GM12865 (cell line): ENCODE measurements around the gene HERPUD1.

Source experiments
- DNase-seq: peaks from one replicate; pipeline ENCODE4 v3.0.0; 2010; ENCODE audit warnings: low read depth
- H3K4me3 ChIP-seq: 2 replicates; pipeline ENCODE4 v1.5.1; 2011; ENCODE audit warnings: mild to moderate bottlenecking, low read depth, low read length, control low read depth
- TF ChIP-seq, protein P1 (sequence below): IDR thresholded peaks from 2 replicates; pipeline ENCODE4 v1.5.1; 2011; ENCODE audit warnings: low read length, control low read depth, low read depth, inconsistent platforms; ENCODE audit not compliant: insufficient read depth; ENCODE audit errors: missing control alignments

Gene HERPUD1

DNA sequence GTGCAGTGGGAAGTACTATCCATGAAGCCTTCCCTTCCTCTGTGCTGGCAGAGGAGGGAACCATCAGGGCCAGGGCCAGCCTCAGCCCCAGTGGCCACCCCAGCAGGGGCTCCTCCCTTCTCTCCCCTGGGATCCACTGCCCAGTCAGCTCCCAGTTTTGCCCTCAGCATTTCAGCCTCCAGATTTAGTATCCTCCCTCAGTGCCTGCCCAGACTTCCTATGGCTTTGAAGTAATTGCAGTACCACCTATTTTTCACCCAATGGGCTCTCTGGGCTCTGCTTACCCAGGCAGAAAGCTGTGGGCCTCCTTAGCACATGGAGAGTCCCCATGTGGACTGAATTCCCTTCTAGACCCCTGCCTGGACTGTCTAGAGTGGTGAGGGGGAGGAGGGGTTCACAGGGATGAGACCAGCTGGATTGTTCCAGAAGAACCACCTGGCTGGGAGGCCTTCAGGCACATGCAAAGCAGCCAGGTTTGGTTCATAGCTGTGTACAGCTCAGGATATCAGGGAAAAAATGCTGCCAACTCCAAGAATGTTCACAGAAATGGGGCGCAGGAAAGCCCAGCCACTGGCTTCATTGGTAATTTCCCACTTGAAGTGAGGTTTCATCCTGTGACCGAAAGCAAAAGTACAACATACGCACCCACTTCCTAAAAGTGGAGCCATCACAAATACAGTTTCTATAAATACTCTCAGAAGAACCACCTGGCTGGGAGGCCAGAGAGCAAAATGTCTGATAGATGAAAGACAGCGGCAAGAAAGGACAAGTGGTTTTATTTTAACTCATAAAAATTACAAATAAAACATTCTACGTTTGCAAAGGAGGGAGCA, 15.2 kb upstream of the HERPUD1 start:
- peak overlapping the region; percentile 33; the same call in 1 of the 2 replicates for H3K4me3 ChIP-seq
- DNase-seq: peak; percentile 87
- TF ChIP-seq, protein P1, sequence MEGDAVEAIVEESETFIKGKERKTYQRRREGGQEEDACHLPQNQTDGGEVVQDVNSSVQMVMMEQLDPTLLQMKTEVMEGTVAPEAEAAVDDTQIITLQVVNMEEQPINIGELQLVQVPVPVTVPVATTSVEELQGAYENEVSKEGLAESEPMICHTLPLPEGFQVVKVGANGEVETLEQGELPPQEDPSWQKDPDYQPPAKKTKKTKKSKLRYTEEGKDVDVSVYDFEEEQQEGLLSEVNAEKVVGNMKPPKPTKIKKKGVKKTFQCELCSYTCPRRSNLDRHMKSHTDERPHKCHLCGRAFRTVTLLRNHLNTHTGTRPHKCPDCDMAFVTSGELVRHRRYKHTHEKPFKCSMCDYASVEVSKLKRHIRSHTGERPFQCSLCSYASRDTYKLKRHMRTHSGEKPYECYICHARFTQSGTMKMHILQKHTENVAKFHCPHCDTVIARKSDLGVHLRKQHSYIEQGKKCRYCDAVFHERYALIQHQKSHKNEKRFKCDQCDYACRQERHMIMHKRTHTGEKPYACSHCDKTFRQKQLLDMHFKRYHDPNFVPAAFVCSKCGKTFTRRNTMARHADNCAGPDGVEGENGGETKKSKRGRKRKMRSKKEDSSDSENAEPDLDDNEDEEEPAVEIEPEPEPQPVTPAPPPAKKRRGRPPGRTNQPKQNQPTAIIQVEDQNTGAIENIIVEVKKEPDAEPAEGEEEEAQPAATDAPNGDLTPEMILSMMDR: no peak

DNA sequence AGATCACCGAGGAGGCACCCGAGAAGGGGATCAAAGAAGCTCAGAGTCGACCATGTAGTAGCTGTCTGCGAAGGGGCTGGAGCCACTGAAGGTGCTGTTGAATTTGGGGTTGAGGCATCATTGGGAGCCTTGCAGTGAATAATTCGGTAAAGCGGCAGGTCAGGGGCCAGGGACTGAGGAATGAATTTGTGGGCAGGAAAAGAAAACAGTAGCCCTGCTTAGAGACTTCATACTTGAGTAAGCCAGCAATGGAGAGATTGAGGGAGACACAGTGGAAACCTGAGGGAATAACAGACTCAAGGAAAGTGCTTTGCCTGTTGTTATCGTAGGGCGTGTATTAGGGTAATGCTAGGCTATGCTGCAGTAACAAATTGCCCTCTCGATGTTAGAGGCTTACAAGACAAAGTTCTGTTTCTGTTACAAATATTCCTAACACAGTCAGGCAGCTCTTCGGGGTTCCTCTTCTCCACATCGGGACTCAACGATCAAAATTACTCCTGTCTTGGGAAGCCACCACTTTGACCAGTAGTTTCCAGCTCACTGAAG, 13.4 kb upstream of the HERPUD1 start:
- DNase-seq: no peak
- TF ChIP-seq, protein P1: no peak
- no peak overlapping the region for H3K4me3 ChIP-seq

DNA sequence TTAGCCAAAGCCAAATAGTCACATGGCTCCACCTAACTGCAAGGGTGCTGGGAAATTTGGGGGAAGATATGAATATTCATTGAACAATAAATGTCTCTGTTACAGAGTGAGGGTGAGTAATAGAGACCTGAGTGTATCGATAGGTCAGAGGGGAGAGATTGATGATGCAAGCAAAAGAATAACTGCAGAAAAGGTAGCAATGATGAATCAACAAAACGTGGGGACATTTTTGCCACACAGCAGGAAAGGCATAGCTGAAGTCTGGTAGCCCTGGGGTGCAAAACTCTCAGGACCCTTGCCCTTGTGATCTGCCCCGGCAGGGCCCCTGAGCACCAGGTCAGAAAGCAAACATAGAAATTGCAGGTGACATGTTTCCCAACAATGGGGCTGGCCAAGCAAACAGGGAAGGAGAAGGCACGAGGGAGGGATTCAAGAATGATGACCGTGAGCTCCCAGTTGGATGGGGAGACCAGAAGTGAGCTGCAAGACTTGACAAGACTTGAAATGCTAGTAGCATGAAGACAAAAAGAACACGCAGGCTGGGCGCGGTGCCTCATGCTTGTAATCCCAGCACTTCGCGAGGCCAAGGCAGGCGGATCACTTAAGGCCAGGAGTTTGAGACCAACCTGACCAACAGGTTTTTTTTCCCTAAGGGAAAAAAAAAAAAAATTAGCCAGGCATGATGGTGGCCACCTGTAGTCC, 12.7 kb upstream of the HERPUD1 start:
- no peak for DNase-seq
- H3K4me3 ChIP-seq: no peak overlapping the region
- TF ChIP-seq, protein P1: no peak

DNA sequence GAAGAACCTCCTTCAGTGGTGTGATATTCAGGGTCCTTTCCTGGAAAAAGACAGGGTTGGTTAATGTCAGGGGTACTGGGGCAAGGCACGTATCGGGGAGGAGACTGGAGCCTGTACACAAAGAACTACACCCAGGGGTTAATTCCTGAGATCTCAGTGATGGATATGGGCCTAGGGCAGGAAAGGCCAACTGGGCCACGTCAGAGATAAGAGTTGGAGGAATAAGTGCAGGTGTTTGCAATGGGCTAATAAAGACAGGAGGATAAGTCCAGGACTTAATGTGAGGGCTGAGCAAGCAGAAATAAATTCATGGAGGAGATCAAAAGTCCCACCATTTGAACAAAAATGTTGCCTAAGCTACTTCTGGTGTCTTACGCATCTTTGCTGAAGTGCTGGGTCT, 10.4 kb upstream of the HERPUD1 start:
- no peak for DNase-seq
- TF ChIP-seq, protein P1: no peak
- H3K4me3 ChIP-seq: no peak overlapping the region

DNA sequence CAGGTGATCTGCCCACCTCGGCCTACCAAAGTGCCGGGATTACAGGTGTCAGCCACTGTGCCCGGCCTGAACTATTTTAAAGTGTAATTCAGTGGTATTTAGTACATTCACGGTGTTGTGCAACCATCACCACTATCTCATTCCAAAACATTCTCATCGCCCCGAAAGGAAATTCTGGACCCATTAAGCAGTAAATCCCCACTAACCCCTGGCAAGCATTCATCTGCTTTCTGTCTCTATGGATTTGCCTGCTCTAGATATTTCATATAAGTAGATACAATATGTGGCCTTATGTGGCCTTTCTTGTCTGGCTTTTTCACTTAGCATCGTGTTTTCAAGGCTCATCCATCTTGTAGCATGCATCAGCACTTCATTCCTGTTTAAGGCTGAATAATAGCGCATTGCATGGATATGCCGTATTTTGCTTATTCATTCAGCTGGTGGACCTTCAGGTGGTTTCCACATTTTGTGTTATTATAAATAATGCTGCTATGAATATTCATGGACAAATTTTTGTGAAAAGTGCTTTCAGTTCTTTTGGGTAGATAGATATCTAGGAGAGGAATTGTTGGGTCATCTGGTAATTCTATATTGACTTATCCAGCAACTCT, 8.4 kb upstream of the HERPUD1 start:
- no peak overlapping the region for H3K4me3 ChIP-seq
- TF ChIP-seq, protein P1: no peak
- no peak for DNase-seq

DNA sequence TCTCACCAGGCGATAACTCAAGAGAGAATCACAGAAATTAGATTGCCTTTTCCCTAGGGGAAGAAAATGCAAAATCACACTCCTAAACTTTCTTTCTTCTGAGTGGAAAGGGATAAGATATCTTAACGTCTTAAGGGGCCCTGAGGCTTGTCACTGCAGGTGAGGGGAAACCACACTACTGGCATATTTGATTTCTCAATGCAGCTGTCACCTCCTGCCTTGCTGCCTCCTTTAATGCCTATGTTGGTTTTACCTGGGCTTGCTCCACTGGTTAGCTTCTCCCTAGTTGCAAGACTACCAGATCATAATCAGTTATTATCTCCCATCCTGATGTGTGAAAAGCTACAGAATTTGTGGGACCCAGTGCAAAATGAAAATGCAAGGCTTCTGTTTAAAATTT, 4.5 kb upstream of the HERPUD1 start:
- H3K4me3 ChIP-seq: no peak overlapping the region
- no peak for DNase-seq
- TF ChIP-seq, protein P1: no peak
